Stimulated activated naive CD8-positive, alpha-beta T cell treated with anti-CD3 and anti-CD28 coated beads, Interleukin-15, Interleukin-2, amounts not matched to agents 100 U/mL and 50 U/mL, for 24 hours (primary cell): ENCODE results near the gene RORC.

Experiments used
- ATAC-seq: fragments of 150-1000 bp; cut with Tn5 transposase; one replicate; pipeline ENCODE4 v1.10.0; 2021
- DNase-seq: peaks from one replicate; pipeline ENCODE4 v3.0.0; 2021

Gene RORC

DNA sequence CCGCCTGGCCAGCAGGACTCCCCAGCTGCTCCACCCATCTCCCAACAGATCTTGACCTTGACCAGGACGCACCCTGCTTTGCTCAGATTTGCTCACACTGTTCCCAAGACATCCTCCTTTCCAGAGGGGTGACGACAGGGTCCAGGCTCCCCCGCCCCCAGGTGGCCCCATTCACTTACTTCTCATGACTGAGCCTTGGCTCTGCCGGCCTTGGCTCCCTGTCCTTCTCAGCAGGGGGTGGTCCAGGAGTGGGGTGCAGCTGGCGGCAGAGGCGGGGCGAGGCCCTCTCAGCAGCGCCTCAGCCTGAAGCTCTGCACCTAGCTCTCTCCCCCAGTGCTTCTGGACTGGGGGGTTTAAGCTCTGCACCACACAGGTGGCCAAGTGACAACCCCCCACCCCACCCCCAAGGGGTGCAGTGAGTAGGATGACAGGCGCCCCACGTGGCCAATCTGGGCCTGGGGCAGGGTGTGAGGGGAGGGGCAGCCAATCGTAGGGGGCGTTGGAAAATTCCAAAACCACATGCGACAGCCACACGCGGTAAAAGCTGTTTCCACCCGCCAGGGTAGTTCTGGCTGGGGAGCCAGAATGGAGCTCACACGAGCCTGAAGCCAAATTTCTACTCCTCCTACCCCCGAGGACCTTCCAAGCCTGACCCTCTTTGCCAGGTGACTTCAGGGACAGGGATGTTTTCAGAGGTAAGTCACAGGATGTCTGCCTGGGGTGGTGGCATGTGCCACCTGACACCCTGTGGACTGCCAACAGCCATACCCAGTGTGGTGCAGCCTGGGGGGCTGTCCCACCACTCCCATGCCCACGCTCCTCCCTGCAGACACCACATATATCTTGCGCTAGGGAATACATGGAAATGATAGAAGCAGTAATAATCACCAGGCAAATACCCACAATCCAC, 5.6 kb downstream of the RORC start:
- DNase-seq (peak; percentile 65), ATAC-seq (peak; percentile 37)

DNA sequence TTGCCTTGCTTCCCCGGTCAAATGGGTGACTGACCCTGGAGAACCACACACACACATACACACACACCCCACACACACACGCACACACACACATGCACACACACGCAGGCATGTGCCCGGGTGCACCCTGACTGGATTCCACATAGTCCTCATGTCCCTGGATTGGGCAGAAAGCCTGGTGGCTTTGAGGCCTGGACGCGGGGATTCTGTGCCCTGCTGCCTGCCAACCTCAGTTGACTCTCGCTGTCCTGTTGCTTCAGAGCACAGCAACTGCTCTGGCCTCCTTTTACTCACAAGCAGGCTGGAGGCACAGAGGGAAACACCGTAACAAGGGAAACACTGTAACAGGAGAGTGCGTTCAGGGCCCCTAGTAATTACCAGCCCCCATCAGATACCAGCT, 6.4 kb downstream of the RORC start:
- no peak for DNase-seq
- ATAC-seq, result no peak

DNA sequence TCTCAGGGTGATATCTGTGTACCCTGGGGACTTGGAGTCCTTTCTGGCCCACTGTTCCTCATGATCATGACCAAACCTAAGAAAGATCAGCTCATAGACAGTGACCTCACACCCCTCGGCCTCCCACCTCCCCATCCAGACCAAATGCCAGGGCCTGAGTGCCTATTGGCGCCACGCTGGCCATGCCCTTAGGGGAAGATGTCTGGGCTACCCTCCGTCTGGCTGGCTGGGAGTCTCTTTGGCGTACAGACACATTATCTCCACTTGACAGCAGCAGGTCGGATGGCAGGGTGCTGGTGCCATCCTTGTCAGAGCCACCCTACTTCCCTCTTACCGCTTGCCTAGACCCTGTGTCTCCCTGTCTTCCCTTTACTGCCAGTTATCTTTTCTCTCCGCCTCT, 8.4 kb downstream of the RORC start:
- ATAC-seq, result no peak
- DNase-seq, result no peak

DNA sequence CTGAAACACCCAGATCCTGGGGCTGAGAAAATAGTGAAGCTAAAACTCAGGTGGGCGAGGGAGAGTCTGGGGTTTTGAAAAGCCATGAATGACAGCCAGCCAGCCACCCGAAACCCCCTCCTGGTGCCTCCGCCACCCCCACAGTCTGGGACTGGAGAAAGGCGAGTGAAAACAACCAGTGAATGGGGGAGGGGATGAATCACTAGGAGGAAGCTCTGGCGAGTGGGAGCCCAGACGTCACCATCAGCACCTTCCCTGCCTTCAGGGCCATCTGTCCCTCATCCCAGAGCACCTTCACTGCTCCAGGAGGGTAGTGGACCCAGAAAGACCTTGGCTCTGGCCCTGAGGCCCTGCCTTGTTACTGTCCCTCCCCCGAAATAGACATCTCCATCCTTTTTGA, 9.2 kb downstream of the RORC start:
- ATAC-seq (peak; percentile 52), DNase-seq (peak; percentile 67)

DNA sequence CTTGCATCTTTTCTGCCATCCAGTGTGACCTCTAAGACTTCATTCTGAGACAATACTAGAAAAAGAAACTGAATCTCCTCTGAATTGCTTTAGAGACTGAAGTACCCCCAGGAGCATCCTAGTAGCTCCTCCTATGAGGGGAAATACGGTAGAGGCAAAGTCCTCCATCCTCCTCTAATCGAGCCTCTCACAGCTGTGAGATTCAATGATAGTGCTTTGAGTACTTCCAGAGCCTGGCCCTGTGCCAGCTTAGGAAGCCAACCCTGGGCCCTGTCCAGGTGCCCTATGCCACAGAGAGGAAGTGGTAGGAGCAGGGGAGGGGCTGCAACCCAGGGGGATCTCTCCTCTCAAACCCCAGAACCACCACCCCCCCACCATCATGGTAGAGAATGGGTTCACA, 10.7 kb downstream of the RORC start:
- no peak for DNase-seq
- no peak for ATAC-seq

DNA sequence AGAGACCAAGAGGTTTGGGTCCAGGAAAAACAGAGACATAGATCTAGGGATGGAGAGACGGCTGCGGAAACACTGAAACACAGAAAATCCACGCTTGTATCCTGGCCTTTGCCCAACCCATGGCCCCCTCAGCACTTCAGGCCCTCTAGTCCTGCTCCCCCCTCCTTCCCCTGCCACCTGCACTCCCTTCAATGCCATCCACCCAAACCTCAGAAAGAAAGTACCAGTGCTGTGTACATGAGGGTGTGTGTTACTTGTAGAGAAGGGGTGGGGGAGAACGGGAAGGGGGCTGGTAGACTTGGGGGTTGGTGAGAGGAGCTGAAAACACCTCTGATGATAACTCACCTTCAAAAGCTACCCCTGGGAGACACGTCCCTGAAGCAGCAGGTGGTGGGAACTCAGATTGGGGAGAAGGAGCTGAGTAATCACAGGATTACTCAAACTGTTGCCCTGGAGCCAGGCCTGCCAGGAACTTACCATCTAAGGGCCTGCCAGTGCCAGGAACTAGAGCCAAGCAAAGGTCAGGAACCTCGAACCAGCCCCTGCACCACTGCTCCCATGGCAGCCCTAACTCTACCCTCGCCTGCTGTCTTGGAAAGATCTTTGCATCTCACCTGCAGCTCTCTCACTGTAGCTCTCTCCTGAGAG, 11.5 kb downstream of the RORC start:
- no peak for DNase-seq
- ATAC-seq, result peak; percentile 70

DNA sequence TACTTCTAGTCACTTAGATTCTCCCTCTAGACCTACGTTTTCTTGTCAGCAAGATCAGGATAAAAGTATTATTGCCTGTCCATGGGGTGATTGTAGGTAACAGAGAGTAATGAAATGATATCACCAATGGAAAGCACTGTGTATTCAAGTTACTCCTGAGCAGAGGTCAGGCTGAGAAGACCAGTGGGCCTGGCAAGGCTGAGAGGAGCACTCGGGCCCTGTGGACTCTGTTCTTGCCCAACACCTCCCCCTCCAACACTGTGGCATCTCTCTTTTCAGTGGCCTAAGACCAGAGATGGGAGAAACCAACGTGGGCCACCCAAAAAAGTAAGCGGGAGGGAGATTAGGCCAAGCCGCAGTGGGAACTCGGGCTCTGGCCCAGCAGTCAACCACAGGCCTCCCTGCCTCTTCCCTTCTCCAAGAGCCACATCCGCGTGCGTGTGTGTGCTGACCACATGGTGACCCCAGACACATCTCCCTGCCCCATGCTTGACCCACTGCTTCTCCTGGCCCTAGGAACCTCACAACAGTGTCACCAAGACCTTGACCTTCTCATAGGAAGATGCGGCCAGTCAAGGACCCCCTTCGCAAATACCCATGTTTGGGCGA, 12.3 kb downstream of the RORC start:
- ATAC-seq (no peak), DNase-seq (no peak)

DNA sequence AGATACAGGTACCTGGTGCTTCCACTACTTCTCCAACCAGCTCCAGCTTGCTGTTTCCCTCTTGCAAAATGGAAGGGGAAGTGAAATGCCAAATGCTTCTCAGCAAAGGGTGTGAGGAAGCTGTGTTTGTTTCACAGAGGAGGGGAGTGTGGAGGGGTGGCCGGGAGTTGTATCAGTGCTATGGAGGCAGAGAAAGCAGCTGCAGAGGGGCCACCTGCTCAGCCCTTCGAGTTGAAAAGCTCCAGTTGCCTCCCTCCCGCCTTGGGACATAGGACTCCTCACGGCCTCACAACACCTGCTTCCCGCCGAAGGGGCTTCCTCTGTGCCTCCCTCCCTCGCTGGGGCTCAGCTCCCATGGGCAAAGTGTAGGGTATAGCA, 14.3 kb downstream of the RORC start:
- ATAC-seq (no peak), DNase-seq (no peak)

DNA sequence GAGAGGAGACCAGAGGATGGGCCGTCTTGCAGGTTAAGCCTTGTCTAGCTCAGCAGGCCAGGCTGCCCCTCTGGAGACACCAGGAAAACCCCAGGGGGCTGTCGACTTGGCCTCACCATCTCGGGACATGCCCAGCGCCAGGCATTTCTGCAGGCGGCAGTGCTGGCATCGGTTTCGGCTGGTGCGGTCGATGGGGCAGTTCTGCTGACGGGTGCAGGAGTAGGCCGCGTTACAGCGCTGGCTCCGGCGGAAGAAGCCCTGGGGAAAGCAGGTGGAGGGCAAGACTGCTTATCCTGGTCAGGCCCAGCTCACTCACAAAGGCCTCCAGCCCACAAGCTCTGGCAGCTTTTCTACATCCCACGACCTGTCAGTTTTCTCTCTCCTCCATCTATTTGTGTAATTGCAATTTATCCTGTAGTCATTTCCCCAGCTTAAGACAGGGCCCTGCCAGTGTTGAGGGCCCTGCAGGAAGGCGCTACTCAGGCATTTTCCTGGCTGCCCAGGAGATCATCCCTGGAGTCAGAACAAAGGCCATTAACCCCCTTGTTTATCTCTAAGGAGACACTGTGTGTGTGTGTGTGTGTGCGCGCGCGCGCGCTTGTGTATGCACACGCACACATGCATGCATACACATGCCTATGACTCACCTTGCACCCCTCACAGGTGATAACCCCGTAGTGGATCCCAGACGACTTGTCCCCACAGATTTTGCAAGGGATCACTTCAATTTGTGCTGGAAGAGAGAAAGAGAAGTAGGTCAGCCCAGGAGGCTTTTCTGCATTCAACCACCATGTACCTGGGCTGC, 14.9 kb downstream of the RORC start:
- DNase-seq, result no peak
- no peak for ATAC-seq

DNA sequence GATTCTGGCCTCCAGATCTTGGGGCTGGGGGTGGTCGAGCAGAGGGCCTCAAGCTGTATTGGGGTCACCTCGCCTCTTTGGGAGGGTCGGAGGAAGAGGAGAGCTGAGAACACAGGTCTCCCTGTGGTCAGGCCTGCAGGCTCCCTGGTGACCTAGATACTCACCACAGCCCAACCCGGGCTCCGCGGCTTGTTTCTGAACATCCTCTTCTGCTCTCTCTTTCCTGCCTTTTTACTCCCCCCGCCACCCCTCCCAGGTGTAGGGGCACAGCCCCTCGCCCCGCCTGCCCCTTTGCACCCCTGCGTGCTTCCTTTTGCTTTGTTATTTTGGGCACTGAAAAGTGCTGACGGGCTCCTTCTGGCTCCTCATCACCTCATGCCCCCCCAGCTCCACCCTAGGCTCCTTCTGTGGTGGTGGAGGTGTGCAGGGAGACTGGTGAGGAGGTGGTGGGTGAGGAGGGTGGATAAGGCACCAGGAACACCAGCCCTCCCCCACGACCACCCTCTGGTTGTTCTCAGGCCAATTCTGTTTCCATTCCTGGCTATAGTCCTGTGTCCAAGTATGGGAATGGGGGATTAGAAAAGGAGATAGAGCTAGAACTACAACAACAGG, 15.8 kb downstream of the RORC start:
- DNase-seq (no peak), ATAC-seq (no peak)

DNA sequence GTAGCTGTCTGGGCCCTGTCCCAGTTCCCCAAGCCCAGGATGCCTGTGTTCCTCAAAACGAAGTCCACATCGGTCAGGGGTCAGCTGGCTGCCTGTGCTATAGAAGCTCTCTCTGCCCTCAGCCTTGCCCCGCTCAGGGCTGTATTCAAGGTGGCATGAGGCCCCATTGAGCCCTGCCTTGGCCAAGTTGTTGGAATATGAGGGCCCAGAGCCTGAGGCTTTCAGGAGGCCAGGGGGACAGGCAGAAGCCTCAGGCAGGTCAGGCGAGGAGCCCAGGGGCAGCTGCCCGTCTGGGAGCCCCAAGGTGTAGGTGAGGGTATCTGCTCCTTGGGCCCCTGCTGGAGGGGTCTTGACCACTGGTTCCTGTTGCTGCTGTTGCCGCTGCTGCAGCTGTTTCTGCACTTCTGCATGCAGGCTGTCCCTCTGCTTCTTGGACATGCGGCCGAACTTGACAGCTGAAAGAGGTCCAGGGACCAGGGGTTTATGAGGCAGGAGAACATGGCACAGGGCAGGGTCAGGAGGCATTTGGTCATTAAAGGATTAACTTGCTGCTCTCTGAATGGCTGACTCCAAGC, 16.5 kb downstream of the RORC start:
- DNase-seq, result no peak

DNA sequence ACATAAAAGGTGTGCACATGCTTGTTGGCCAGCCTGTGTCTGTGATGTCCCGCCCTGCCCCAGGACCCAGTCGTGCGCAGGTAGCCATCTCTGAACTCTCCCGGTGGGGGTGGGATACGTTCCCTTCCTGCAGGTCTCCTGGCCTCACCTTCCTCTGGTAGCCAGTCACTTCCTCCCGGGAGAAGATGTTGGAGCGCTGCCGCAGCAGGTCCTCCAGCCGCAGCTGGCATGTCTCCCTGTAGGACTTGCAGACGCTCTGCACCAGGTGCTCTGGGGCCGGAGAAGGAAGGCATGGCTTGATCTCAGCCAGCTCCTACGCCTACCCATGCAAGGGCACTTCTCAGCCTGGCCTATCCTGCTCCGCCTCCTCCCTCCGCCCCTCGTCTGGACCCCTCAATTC, 17.2 kb downstream of the RORC start:
- no peak for DNase-seq
- ATAC-seq, result no peak

More for the DNA sequence above, 16.5 kb downstream of the RORC start:
- ATAC-seq, result no peak

DNA sequence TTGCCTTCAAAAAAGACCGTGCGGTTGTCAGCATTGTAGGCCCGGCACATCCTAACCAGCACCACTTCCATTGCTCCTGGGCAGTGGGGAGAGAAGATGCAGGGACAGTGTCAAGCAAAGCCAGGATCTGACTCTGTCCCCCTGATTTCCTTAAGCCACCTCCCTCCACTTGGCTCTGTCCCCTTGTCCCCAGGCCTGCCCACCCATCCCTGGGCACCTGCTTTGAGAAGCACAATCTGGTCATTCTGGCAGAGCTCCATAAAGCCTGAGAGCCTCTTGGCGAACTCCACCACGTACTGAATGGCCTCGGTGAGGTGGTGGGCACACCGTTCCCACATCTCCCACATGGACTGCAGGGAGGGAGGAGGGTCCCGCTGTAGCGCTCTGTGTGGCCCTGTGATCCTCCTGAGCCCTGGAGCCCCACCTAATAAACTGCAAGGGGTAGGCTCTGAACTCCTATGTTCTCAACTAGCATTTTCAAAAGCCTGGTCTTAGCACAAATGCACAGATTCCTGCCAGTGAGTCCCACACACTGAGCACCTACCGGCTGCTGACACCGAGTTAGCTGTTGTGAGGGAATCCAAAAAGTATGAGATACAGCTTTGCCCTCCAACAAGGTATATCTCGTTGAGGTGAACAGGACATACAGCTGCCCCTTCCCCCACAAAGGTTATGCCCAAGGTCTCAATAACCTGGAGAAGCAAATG, 18.2 kb downstream of the RORC start:
- ATAC-seq (no peak), DNase-seq (no peak)

DNA sequence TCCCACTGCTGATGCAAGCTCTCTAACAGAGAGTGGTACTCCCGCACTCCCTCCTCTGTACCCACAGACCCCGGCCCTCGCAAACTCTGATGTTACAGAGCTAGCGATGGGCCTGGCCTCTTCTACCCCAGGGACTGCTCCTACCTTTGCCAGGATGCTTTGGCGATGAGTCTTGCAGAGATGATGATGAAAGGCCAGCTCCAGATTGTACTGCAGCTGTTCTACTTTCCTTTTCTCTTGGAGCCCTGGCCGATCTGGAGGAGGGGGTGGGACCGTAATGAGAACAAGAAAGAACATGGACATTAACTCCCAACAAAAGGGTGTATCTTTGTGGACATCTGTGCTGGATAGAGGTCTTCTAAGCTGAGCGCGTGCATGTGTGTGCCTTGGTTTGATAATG, 20.4 kb downstream of the RORC start:
- DNase-seq (no peak), ATAC-seq (no peak)

DNA sequence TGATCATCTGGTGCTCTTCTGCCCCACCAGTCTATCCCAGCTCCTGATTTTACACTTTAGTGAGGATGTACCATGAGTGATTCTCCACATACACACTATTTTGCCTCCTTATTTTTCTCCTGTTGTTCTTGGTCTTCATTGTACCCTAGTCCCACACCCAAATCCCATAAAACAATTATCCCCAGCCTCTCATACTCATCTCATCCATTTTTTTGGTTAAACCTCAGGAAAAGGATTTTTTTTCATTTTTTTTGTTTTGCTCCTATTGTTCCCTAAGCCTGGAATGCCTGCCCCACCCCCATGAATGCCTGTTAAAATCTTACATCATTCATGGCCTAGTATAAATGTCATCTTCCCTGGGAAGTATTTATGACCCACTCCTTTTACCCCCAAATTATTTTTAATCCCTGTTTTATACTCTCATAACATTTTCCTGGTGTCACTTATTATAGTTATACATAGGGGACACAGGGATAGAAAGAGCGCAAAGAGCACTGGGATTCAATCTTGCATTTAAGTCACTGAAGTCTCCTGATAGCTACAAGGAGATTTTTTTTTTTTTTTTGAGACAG, 21.5 kb downstream of the RORC start:
- ATAC-seq (no peak), DNase-seq (no peak)

DNA sequence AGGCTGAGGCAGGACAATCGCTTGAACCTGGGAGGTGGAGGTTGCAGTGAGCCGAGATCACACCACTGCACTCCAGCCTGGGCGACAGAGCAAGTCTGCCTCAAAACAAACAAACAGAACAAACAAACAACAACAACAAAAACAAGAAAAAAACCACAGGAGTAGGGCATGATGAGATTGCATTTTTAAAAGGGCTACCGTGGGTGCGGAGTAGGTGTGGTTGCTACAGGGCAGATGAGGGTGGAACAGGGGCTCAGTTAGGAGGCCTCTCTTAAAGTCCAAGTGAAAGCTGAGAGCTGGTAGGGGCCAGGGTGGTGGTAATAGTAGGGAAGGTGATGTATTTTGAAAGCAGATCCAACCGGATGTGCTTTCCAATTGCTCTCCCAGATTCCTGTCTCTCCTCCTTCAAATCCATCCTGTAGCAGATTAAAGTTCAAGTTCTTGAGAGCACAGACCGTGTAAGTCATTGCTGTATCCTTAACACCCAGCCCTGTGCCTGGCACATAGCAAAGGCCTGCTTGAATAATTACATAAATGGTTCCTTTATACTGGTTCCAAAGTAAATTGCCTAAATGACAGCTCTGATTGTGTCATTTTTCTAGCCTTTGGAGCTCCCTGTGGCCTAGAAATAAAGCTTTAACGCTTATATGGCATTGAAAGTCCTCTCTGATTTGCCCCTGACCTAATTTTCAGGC, 22.2 kb downstream of the RORC start:
- DNase-seq (no peak), ATAC-seq (no peak)

DNA sequence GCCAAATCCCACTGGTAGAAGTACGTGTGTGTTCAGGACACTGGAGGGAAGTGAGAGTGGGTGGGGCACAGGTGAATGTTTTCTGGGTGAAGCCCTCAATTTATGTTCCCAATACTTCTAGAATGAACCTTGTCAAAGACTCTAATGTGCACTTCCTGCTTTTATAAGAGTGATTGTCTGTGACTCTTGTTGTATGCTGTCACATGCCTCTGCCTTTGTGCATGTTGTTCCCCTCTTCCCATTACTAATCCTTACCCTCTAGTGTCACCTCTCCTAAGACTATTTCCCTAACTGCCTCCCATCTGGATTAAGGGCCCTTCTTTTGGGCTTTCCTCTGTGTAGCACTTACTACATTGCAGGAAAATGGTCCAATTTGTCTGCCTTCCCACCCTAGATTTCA, 23.8 kb downstream of the RORC start:
- DNase-seq (no peak), ATAC-seq (no peak)

DNA sequence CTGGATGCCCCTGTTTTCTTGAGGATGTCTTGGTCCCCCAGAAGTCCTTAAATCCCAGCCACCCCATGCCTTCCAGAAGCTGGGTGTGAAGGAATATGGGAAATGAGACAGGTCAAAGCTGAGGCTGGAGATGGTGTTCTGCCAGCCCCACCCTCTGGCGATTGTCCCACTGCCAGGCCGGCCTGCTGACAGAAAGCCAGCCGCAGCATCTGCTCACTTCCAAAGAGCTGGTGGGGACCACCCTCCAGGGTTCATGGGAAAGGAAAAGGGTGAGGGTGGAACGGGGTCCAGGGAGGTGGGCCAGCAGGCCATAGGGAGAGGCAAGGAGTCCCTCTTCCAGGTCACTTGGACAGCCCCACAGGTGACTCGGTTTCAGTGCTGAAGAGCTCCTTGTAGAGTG, 24.5 kb downstream of the RORC start:
- no peak for ATAC-seq

DNA sequence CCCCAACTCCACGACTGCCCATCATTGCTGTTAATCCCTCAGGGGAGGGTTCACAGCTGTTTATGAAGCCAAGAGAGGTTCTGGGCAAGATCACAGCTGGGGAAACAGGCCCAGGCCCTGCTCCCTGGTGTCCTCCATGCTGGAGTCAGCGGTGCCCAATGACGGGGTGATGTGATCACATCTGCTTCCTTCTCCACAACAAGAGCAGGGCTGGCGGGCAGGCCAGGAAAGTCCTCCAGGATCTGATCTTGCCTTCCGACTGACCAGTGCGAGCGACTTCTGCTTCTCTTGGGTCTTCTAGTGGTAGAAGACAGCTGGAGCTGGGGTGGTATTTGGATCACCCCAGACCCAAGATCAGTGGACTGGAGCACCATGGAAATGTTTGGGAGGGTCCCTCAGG, 25.4 kb downstream of the RORC start:
- ATAC-seq (no peak), DNase-seq (no peak)

More for the DNA sequence above, 24.5 kb downstream of the RORC start:
- DNase-seq, result no peak
